ENCODE measurements around the gene STIL.

DNA sequence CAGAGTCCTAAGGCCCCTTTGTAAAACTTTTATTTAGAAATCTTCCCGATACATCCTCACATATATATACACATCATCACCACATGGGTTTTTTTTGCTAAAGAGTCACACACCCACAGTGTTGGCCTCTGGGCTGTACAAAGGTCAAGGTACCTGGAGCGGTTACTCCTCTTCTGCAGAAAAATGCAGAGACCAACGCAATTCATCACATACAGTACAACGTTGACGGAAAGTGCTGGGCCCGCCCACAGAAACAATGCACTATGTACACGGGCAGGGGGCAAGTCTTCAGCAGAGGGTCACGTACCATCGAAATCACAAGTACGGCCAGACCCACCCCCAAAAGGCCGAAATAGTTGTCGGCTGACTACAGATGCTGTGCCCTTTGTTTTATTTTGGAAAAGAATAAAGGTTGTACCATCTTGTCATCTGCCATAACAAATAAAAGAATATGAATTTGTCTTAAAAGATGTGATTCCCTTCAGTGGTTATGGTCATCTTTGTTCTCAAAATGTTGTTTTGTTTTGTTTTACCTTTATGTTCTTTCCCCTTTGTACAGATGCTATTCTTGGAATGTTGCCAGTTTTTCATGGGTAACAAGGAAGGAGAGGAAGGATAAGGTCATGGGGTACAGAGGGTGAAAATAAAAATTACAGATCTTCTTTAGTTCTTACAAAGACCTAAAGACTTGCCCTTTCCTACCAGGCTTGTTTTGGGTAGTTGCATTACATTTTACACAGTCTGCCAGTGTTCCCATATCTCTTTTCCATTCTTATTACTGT, 97.5 kb downstream of the STIL start:
- TF ChIP-seq, protein P1, sequence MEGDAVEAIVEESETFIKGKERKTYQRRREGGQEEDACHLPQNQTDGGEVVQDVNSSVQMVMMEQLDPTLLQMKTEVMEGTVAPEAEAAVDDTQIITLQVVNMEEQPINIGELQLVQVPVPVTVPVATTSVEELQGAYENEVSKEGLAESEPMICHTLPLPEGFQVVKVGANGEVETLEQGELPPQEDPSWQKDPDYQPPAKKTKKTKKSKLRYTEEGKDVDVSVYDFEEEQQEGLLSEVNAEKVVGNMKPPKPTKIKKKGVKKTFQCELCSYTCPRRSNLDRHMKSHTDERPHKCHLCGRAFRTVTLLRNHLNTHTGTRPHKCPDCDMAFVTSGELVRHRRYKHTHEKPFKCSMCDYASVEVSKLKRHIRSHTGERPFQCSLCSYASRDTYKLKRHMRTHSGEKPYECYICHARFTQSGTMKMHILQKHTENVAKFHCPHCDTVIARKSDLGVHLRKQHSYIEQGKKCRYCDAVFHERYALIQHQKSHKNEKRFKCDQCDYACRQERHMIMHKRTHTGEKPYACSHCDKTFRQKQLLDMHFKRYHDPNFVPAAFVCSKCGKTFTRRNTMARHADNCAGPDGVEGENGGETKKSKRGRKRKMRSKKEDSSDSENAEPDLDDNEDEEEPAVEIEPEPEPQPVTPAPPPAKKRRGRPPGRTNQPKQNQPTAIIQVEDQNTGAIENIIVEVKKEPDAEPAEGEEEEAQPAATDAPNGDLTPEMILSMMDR (IDR thresholded peaks at IDR 0.05): no peak
- TF ChIP-seq, protein P2, sequence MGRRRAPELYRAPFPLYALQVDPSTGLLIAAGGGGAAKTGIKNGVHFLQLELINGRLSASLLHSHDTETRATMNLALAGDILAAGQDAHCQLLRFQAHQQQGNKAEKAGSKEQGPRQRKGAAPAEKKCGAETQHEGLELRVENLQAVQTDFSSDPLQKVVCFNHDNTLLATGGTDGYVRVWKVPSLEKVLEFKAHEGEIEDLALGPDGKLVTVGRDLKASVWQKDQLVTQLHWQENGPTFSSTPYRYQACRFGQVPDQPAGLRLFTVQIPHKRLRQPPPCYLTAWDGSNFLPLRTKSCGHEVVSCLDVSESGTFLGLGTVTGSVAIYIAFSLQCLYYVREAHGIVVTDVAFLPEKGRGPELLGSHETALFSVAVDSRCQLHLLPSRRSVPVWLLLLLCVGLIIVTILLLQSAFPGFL (CRISPR knock-in tag; IDR thresholded peaks at IDR 0.05; ENCODE audit: borderline replicate concordance): no peak
- TF ChIP-seq, protein P3, sequence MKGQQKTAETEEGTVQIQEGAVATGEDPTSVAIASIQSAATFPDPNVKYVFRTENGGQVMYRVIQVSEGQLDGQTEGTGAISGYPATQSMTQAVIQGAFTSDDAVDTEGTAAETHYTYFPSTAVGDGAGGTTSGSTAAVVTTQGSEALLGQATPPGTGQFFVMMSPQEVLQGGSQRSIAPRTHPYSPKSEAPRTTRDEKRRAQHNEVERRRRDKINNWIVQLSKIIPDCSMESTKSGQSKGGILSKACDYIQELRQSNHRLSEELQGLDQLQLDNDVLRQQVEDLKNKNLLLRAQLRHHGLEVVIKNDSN (CRISPR knock-in tag; IDR thresholded peaks at IDR 0.05): no peak
- TF ChIP-seq, protein P4, sequence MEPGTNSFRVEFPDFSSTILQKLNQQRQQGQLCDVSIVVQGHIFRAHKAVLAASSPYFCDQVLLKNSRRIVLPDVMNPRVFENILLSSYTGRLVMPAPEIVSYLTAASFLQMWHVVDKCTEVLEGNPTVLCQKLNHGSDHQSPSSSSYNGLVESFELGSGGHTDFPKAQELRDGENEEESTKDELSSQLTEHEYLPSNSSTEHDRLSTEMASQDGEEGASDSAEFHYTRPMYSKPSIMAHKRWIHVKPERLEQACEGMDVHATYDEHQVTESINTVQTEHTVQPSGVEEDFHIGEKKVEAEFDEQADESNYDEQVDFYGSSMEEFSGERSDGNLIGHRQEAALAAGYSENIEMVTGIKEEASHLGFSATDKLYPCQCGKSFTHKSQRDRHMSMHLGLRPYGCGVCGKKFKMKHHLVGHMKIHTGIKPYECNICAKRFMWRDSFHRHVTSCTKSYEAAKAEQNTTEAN (CRISPR knock-in tag; IDR thresholded peaks at IDR 0.05): no peak
- no peak for TF ChIP-seq RELA (CRISPR knock-in tag; IDR thresholded peaks at IDR 0.05; ENCODE audit: borderline replicate concordance)
- TF ChIP-seq, protein P5, sequence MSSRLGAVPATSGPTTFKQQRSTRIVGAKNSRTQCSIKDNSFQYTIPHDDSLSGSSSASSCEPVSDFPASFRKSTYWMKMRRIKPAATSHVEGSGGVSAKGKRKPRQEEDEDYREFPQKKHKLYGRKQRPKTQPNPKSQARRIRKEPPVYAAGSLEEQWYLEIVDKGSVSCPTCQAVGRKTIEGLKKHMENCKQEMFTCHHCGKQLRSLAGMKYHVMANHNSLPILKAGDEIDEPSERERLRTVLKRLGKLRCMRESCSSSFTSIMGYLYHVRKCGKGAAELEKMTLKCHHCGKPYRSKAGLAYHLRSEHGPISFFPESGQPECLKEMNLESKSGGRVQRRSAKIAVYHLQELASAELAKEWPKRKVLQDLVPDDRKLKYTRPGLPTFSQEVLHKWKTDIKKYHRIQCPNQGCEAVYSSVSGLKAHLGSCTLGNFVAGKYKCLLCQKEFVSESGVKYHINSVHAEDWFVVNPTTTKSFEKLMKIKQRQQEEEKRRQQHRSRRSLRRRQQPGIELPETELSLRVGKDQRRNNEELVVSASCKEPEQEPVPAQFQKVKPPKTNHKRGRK (CRISPR knock-in tag; IDR thresholded peaks at IDR 0.05; ENCODE audit: borderline replicate concordance): no peak
